CD4-positive, alpha-beta T cell (primary cell): ENCODE results near the gene EIF2A. TPM values are rescaled to one million over a fixed set of nuclear protein-coding genes. Genes with fewer than 3 reads are reported as not detected.
A peak's percentile ranks its signal among the peaks of the same experiment; 100 is the strongest.

ENCODE experiments used
- ATAC-seq: fragments of 200-7000 bp; cut with Tn5 transposase; one replicate; pipeline ENCODE4 v1.10.0; 2022; ENCODE audit warnings: mild to moderate bottlenecking; ENCODE audit not compliant: poor library complexity
- CTCF ChIA-PET: fragments of 350-600 bp; sonication (Branson Sonifier 250); formaldehyde crosslinking; loops from one replicate; lab custom pipeline; 2021; ENCODE audit warnings: antibody characterized with exemption, inconsistent platforms; lab: Charles Lee
- POLR2A ChIA-PET: fragments of 350-600 bp; sonication (Branson Sonifier 250); formaldehyde crosslinking; loops from one replicate; lab custom pipeline; 2021; ENCODE audit warnings: antibody characterized with exemption, inconsistent platforms; lab: Charles Lee
- DNase-seq, 14 experiments: peaks; one replicate each; pipeline ENCODE4 v3.0.0-alpha.2; 2013 to 2020; ENCODE audit warnings: mixed read lengths in 2 of 14
- H3K27ac ChIP-seq, 2 donors: one replicate each; pipeline versions ENCODE4 v1.5.1 to v1.7.0; 2013; ENCODE audit warnings: low read length in 2 of 2, low read depth in 1 of 2, mild to moderate bottlenecking in 1 of 2
- H3K27me3 ChIP-seq, 2 experiments: 1 replicate in 1 of 2; 2 replicates in 1 of 2; pipeline versions ENCODE4 v1.6.1 to v1.7.0; 2013; ENCODE audit warnings: low read length in 2 of 2, control low read depth in 1 of 2, mild to moderate bottlenecking in 1 of 2, moderate library complexity in 1 of 2; ENCODE audit not compliant: insufficient read depth in 2 of 2, control insufficient read depth in 1 of 2
- H3K36me3 ChIP-seq: one replicate; pipeline ENCODE4 v1.6.1; 2013; ENCODE audit warnings: low read length, control low read depth; ENCODE audit not compliant: insufficient read depth
- H3K4me1 ChIP-seq: one replicate; pipeline ENCODE4 v1.6.1; 2013; ENCODE audit warnings: low read length, control low read depth; ENCODE audit not compliant: insufficient read depth
- H3K4me3 ChIP-seq: one replicate; pipeline ENCODE4 v1.5.1; 2013; ENCODE audit warnings: mild to moderate bottlenecking, low read length, moderate library complexity
- H3K9me3 ChIP-seq, 2 experiments: 1 replicate in 1 of 2; 2 replicates in 1 of 2; pipeline versions ENCODE4 v1.6.1 to v1.7.0; 2013; ENCODE audit warnings: low read length in 2 of 2, mild to moderate bottlenecking in 2 of 2, control low read depth in 1 of 2, moderate library complexity in 1 of 2; ENCODE audit not compliant: control insufficient read depth in 1 of 2, insufficient read depth in 1 of 2
- H3K27ac Mint-ChIP-seq: one replicate; pipeline ENCODE4 v1.8.0; 2020; ENCODE audit warnings: mixed read lengths
- H3K27me3 Mint-ChIP-seq: one replicate; pipeline ENCODE4 v1.8.0; 2021; ENCODE audit warnings: mixed read lengths
- H3K36me3 Mint-ChIP-seq: one replicate; pipeline ENCODE4 v1.8.0; 2021; ENCODE audit warnings: low read depth, mixed read lengths
- H3K4me1 Mint-ChIP-seq: one replicate; pipeline ENCODE4 v1.8.0; 2021; ENCODE audit warnings: low read depth, mixed read lengths
- H3K4me3 Mint-ChIP-seq: one replicate; pipeline ENCODE4 v1.8.0; 2020; ENCODE audit warnings: mild to moderate bottlenecking, mixed read lengths
- H3K9me3 Mint-ChIP-seq: one replicate; pipeline ENCODE4 v1.8.0; 2020; ENCODE audit warnings: mixed read lengths
- intact Hi-C, 2 experiments: fragments of 100-400 bp; cut with DNase I in 1 of 2; cut with micrococcal nuclease in 1 of 2; formaldehyde crosslinking; loops; one replicate each; pipeline versions ENCODE4 v1.15.1 to v1.9.0; 2023 to 2025; cut with DNase I, micrococcal nuclease
- total RNA-seq, 174 experiments: library from RNA in 2 of 174; stranded (reverse) in 2 of 174; gene quantifications; one replicate each; pipeline ENCODE4 v1.2.3 and lab custom pipeline; 2021 to 2026
- TF ChIP-seq, protein P1 (sequence below): fragments of 200-600 bp; IDR thresholded peaks from one replicate; pipeline ENCODE4 v1.8.0; 2022; ENCODE audit warnings: antibody characterized with exemption, mild to moderate bottlenecking

Gene EIF2A
- total RNA-seq, 2 experiments from 2014 or later = 115 to 122 TPM

DNA sequence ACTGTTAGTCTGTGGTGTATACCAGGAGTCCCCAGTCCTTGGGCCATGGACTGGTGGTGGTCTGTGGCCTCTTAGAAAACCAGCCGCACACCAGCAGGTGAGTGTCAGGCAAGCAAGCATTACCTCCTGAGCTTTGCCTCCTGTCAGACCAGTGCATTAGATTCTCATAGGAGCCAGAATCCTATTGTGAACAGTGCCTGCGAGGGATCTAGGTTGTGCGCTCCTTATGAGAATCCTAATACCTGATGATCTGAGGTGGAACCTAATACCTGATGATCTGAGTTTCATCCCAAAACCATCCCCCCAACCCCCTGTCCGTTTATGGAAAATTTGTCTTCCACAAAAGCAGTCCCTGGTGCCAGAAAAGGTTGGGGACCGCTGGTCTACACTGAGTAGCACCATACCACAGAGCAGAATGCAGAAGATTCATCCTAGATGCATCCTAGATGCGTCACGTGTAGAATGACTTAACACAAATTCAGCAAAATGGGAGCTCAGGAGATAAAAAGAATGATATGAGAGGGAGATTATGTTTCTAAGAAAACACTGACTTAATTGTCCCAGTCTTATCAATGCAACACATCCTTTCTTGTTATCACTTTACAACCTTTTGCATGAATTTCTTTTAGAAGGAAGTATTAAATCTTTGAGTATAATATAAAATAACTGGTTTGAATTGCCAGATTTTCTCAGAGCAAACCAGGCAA, 85.1 kb downstream of the EIF2A start:
- intact Hi-C loops = no loop called here
- ChIA-PET CTCF (interaction anchor here (0.6 kb wide), 1 partner anchor 11 kb away, joined by 3 read pairs; no protein-coding TSS in a partner anchor), POLR2A (no interaction called here)
- TF ChIP-seq, protein P1, sequence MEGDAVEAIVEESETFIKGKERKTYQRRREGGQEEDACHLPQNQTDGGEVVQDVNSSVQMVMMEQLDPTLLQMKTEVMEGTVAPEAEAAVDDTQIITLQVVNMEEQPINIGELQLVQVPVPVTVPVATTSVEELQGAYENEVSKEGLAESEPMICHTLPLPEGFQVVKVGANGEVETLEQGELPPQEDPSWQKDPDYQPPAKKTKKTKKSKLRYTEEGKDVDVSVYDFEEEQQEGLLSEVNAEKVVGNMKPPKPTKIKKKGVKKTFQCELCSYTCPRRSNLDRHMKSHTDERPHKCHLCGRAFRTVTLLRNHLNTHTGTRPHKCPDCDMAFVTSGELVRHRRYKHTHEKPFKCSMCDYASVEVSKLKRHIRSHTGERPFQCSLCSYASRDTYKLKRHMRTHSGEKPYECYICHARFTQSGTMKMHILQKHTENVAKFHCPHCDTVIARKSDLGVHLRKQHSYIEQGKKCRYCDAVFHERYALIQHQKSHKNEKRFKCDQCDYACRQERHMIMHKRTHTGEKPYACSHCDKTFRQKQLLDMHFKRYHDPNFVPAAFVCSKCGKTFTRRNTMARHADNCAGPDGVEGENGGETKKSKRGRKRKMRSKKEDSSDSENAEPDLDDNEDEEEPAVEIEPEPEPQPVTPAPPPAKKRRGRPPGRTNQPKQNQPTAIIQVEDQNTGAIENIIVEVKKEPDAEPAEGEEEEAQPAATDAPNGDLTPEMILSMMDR = no peak
- Histone ChIP-seq H3K4me3 (no peak overlapping the region), H3K4me1 (peaks cover 18% of the 10 kb centered on the region), H3K9me3 (no peaks in the 10 kb centered on the region), H3K27ac (no peak overlapping the region), H3K27me3 (no peaks in the 10 kb centered on the region), H3K36me3 (peaks cover 30% of the 10 kb centered on the region)
- H3K27me3 Mint-ChIP-seq = no peaks in the 10 kb centered on the region
- ATAC-seq = no peak
- no peaks in the 10 kb centered on the region for H3K9me3 Mint-ChIP-seq
- peak overlapping the region; percentile 62 for H3K27ac Mint-ChIP-seq
- no peak for DNase-seq
- peaks cover 28% of the 10 kb centered on the region for H3K4me1 Mint-ChIP-seq
- no peak overlapping the region for H3K4me3 Mint-ChIP-seq
- peaks cover 39% of the 10 kb centered on the region for H3K36me3 Mint-ChIP-seq

DNA sequence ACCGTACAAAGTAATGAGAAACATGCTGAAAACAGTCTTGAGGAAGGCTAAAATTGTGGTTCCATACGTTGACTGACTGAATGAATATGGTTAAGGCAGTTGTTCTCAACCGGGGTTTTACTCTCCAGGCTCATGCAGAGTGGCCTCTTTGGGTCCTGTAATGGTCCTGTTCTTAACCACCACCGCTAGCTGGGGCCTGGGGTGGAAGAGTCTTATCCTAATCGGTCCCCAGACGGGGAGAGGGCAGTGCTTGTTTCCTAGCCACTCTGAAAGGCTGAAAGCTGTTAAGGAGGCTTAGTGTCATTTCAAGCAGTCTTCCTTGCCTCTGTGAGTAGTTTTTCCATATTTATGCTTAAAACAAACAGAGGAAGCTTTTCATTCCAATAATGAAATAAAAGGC, 88.5 kb downstream of the EIF2A start:
- Mint-ChIP-seq H3K27ac (peak overlapping the region; percentile 40), H3K4me1 (peaks cover 31% of the 10 kb centered on the region), H3K36me3 (peaks cover 7% of the 10 kb centered on the region), H3K27me3 (no peaks in the 10 kb centered on the region), H3K9me3 (no peaks in the 10 kb centered on the region), H3K4me3 (peak overlapping the region; percentile 48)
- H3K4me3 ChIP-seq = no peak overlapping the region
- no peaks in the 10 kb centered on the region for H3K9me3 ChIP-seq
- ChIA-PET POLR2A (interaction anchor here (1.0 to 1.9 kb wide), 5 partner anchors 27 to 129 kb away, joined by 3 to 9 read pairs (median 4); partner anchors contain the start of genes EIF2A, SELENOT, SERP1 and SIAH2), CTCF (no interaction called here)
- DNase-seq = peak in 1 of 14 experiments; percentile 12
- H3K27me3 ChIP-seq = no peaks in the 10 kb centered on the region
- peak overlapping the region in 1 of 2 donors; percentile 47 for H3K27ac ChIP-seq
- TF ChIP-seq, protein P1 = no peak
- peaks cover 9% of the 10 kb centered on the region for H3K36me3 ChIP-seq
- intact Hi-C loops = no loop called here
- ATAC-seq = no peak
- H3K4me1 ChIP-seq = peaks cover 18% of the 10 kb centered on the region

DNA sequence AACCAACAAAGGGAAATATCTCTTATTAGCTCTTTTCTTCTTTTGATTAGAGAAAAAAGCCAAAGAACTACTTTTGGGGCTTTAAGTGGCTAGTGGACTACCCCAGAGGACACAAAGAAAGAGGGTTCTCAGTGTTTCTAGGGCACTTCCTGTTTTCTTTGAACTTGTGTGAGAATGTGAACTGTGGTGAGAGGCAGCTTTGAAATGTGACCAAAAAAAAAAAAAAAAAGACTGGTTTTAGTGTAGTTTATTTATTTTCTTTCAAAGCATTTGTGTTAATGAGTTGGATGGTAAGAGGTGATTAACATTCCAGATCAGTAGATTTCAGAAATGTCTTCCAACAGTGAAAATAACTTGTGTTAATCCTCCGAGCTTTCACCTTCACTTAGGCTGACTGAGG, 88.9 kb downstream of the EIF2A start:
- Histone ChIP-seq H3K9me3 (no peaks in the 10 kb centered on the region), H3K27me3 (no peaks in the 10 kb centered on the region), H3K4me3 (no peak overlapping the region), H3K4me1 (peaks cover 18% of the 10 kb centered on the region), H3K27ac (peak overlapping the region in 1 of 2 donors; percentile 47), H3K36me3 (peaks cover 5% of the 10 kb centered on the region)
- peak; percentile 71 for ATAC-seq
- Mint-ChIP-seq H3K27ac (peak overlapping the region; percentile 40), H3K36me3 (peaks cover 2% of the 10 kb centered on the region), H3K4me1 (peaks cover 31% of the 10 kb centered on the region), H3K9me3 (no peaks in the 10 kb centered on the region), H3K4me3 (peak overlapping the region; percentile 48), H3K27me3 (no peaks in the 10 kb centered on the region)
- intact Hi-C loops = no loop called here
- ChIA-PET CTCF (no interaction called here), POLR2A (interaction anchor here (1.0 to 1.9 kb wide), 5 partner anchors 28 to 128 kb away, joined by 3 to 9 read pairs (median 4); partner anchors contain the start of genes EIF2A, SELENOT, SERP1 and SIAH2)
- peak in 3 of 14 experiments; percentile 57 to 67 (median 66) for DNase-seq
- TF ChIP-seq, protein P1 = no peak

Other genes with a start within 250 kb of the EIF2A start
- 10 to 100 TPM; 47.3 to 49.3 TPM for gene TSC22D2, start 138.5 kb upstream of the EIF2A start, total RNA-seq
- gene SERP1, start 291 bp upstream of the EIF2A start, total RNA-seq = 100 to 1,000 TPM; 141 to 147 TPM
- 100 to 1,000 TPM; 110 to 115 TPM for gene SELENOT, start 56.5 kb downstream of the EIF2A start, total RNA-seq
- not detected for gene ERICH6, start 157.1 kb downstream of the EIF2A start, total RNA-seq
- gene SIAH2, start 216.4 kb downstream of the EIF2A start, total RNA-seq = 10 to 100 TPM; 73.7 to 76.1 TPM